ENCODE measurements around the gene ARHGEF16.

Gene ARHGEF16

DNA sequence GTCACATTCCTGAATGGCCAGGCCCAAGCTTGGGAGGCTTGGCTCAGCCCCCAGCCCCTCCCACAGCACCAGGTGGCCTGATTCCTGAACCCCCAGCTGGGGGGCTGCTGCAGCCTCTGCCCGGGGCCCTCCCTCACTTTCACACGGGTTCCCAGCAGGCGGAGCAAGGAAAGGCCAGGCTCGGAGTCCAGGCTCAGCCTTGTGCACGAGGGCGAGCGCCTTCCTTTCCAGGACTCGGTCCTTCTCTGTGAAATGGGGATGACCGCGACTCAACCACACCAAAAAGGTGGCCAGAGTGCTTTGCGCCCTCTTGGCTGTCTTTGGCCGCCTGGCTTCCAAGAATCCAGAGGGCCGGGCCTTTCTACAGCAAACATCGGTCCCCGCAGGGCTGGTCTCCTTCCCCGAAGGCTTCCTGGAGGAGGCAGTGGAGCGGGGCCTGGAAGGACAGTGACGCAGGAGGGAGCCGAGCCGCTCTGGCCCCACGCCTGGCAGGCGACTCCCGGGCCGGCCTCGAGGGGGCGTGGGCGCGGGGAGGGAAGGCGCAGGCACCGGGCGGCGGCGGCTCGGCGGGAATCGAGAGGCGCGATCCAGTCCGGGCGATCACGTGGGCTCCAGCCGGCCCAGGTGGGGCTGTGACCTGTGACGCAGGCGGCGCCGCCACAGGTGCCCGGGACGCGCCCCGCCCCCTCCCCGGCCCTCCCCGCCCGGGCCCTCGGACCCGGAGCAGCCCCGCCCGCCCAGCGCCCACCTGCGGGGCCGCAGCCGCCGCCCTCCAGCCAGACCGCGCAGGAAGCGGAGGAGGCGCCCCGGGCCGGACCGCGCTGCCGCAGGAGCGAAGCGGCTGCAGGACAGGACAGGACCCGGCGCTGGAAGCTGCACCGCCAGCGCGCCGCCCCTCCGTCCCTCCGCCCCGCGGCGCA is at the start of gene ARHGEF16:
Gene ARHGEF16, plus strand, starts transcription at position 775 of the 920 bp plus-strand sequence. CDS start 8,420 bp downstream, outside the sequence.
- DNase-seq (ENCODE audit: low read depth), result no peak

DNA sequence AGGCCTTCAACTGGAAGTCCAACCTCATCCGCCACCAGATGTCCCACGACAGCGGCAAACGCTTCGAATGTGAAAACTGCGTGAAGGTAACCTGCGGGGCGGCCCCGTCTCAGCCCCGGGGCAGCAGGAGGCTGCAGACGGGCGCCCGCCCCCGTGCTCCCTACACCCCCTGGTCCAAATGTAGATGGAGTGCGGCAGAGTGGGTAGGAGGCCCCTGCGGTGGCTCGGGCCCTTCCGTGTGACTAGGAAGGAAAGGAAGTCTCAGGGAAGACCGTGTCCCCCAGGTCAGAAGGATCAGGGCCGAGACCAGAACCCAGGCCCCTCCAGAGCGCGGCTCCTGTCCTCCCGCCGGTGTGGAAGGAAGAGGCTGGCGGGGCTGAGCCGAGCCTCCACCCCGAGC is 49.7 kb upstream of the ARHGEF16 start:
- no peak for DNase-seq (ENCODE audit: low read depth)

GRCh38 chr1:3405491-3405890 is 49.0 kb upstream of the ARHGEF16 start:
- no peak for DNase-seq (ENCODE audit: low read depth)

- no peak for DNase-seq (ENCODE audit: low read depth)
Measured at GRCh38 chr1:3405974-3406867, 48.2 kb upstream of the ARHGEF16 start.

GRCh38 chr1:3407021-3407420 is 47.4 kb upstream of the ARHGEF16 start:
- DNase-seq (ENCODE audit: low read depth), result no peak

GRCh38 chr1:3408751-3409266 is 45.7 kb upstream of the ARHGEF16 start:
- DNase-seq (ENCODE audit: low read depth), result no peak

DNA sequence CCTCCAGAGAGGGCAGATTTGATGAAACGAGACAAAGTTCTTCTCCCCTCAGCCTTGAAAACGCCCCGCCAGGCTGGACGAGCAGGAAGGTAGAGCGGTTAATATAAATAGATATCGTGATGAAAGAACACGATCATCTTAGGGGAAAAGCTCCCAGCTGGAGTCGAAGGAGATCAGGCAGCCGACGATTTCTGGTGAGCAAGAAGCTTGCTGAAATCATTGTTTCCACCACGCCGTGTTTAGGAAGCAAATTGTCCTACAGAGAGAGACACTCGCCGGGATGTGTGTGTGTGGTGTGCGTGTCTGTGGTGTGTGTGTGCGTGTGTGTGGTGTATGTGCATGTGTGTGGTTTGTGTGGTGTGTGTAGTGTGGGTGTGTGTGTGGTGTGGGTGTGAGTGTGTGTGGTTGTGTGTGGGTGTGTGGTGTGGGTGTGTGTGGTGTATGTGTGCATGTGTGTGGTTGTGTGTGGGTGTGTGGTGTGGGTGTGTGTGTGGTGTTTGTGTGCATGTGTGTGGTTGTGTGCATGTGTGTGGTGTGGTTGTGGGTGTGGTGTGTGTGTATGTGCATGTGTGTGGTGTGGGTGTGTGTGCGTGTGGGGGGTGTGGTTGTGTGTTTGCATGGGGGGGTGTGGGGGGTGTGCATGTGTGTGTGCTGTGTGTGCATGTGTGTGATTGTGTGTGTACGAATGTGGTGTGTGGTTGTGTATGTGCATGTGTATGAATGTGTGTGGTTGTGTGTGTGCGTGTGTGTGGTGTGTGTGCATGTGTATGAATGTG is 44.9 kb upstream of the ARHGEF16 start:
- DNase-seq (ENCODE audit: low read depth), result no peak

DNA sequence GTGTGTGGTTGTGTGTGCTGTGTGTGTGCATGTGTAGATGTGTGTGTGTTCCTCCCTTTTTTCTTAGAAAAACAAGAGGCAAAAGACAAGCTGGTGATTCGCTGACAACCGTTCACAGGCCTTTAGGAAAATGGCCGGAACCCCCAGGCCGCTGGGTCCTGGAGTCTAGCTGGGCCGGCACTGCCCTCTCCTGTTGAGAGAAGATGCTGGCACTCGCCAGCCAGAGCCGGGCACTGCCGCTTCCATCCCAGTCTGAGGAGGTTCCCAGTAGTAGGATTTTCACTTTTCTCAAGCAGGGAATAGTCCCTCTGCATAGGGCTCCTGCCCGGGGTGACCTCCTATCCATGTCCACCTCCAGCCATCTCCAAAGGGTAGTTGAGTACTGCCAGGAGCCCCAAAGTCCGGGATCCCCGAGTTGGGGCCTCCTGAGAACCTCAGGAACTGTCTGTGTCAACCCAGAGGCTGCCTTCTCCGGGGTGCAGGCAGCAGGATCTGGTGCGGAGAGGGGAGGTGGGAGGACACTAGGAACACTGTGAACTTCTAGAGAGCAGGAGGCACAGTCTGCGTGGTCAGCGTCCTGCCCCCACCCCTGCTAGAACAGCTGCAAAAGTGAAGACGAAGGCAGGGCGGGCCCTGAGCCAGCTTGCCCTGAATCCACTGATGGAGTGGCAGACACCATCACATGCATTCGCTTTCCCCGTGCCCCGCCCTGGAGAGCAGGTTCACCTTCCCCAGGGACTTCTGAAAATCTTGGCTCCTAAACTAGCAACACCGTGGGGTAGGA is 44.1 kb upstream of the ARHGEF16 start:
- DNase-seq (ENCODE audit: low read depth), result no peak

GRCh38 chr1:3411806-3412205 is 42.7 kb upstream of the ARHGEF16 start:
- no peak for DNase-seq (ENCODE audit: low read depth)

GRCh38 chr1:3412376-3412775 is 42.1 kb upstream of the ARHGEF16 start:
- no peak for DNase-seq (ENCODE audit: low read depth)

DNA sequence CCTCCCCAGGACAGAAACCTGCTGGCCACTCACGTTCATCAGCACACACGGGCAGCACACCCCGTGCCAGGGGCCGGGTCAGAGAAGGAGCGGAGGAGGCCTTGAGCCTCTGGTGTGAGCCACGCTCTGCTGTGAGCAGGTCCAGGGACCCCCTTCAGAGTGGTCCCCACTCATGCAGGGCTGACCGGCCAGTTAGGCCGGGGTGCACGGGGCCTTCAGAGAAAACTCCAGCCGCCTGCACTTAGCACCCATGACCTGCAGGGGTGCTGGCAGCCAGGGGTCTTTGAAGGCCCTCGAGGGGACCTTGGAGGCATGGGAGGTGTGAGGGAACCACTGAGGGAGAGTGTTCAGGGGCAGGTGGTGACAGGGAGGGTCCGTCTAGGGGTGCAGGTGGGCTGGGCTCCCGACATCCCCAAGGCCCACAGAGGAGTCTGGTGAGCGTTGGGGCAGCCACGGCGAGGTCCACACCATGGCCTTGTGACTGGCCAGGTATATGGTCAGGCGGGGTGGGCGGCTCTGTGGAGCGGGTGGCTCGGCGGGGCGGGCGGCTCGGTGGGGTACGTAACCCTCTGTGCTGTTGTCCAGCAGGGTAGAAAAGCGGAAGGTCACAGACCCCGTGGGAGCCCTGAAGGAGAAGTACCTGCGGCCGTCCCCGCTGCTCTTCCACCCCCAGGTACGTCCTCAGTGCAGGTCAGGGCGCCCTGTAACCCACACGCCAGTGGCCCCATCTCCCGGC is 40.3 kb upstream of the ARHGEF16 start:
- no peak for DNase-seq (ENCODE audit: low read depth)

DNA sequence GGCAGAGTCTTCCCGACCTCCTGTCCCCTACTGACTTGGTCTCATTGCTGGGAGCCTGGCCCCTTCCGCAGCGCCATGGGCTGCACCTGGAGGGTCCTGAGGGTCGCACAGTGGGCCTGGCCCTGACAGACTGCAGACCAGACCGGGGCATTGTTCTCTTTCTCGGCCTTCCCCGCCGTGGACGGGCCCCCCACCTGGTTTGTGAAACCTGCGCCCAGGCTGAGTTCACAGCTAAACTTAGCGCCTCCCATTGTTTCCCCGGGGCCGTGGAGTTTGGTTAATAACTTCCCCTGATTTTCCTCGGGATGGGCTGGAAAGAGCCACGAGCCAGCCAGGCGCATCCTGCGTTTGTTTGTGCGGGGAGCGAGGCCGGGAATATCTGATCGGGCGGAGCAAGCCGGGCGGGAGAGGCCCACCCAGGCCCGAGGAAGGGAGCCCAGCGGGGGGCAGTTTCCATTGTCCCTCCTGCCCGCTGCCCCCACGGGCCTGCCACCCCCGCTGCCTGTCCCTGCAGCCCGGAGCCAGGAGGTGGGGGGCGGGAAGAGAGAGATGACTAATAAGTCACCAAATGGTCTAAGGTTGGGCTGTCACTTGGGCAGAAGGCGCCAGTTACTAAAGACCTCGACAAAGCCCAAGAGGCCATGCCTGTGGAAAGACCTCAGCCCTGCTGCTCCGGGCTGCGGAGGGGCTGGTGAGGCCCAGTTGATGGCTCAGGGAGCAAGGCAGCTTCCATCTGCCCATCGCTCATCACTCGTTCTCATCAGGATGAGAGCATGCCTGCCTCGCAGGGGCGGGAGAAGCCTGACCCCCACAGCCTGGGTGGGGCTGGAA is 39.0 kb upstream of the ARHGEF16 start:
- DNase-seq (ENCODE audit: low read depth), result no peak

DNA sequence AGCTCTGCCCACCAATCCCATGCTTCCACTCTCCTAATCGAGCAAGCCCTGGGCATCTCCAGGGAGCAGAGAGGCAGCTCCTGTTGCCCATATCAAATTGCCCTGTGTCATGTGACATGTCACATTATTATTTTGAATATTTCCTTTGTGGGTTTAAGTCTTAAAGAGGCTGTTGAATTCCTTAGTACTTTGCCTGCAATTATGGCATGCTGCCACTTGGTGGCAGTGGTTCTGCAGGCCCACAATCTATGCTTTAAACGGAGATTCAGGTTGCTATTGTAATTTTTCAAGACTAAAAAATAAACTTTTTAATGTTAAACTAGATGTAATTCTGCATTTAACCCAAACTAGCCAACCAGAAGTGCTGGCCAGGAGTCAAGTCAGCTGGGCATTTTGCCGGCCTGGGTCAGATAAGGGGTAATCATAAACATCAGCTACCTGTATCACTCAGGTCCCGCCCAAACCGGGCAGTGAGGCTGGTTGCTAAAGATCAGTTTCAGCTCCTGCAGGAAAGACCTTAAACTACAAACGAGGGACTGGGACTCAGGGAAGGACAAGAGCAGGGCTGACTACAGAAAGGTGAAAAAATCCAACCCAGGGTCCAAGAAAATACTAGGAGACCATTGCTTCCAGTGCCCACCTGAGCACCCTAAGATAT is 37.3 kb upstream of the ARHGEF16 start:
- DNase-seq (ENCODE audit: low read depth), result no peak

- DNase-seq (ENCODE audit: low read depth), result no peak
Measured at GRCh38 chr1:3417934-3418333, 36.5 kb upstream of the ARHGEF16 start.

DNA sequence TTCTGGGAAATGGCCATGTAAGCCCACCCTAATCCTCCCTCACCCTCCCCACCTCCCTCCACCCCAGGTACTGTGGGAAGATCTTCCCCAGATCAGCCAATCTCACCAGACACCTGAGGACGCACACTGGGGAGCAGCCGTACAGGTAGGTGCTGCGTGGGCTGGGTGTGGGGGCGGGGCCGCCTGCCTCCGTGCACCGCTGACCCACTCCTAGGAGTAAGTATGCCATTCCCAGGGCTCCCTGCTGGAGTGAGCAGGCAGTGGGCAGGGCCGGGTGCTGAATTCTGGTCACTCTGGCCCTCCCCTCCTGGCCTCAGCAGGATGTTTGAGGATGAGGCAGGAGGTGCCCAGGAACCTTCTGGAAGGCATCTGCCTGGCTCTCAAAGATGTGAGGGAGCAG is 35.9 kb upstream of the ARHGEF16 start:
- no peak for DNase-seq (ENCODE audit: low read depth)

DNA sequence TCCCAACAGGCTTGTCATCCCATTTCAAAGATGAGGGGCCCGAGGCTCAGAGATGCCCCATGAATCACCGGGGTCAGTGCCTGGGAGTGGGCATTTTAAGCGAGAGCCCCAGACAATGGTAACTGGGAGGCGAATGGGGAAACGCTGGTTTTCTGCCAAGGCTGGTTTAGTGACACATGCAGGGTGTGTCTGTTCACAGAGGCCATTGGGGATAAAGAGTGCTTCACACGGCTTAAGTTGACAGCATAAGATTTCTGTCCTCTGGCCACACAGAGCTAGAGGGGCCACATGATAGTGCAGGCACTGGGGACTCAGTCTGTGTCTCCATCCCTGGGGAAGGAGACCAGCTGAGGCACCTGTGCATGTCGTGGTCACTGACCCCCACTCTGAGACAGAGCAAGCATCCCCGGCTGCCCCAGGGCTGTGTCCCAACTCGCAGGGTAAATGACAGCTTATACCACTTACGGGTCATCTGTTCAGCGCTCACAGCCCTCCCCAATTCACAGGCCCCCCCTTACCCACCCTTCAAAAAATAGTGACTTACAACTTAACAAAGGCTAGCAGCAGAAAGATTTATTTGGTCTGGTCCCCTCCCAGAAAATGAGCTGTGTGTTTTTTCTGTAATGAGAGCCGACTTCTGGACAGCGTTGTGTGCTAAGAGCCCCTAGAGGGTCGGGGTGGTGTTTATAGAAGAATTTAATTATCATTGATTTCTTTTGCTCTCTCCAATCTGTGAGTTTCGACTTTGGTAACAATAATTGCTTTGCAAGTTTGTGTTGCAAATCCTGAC is 34.9 kb upstream of the ARHGEF16 start:
- DNase-seq (ENCODE audit: low read depth), result no peak

DNA sequence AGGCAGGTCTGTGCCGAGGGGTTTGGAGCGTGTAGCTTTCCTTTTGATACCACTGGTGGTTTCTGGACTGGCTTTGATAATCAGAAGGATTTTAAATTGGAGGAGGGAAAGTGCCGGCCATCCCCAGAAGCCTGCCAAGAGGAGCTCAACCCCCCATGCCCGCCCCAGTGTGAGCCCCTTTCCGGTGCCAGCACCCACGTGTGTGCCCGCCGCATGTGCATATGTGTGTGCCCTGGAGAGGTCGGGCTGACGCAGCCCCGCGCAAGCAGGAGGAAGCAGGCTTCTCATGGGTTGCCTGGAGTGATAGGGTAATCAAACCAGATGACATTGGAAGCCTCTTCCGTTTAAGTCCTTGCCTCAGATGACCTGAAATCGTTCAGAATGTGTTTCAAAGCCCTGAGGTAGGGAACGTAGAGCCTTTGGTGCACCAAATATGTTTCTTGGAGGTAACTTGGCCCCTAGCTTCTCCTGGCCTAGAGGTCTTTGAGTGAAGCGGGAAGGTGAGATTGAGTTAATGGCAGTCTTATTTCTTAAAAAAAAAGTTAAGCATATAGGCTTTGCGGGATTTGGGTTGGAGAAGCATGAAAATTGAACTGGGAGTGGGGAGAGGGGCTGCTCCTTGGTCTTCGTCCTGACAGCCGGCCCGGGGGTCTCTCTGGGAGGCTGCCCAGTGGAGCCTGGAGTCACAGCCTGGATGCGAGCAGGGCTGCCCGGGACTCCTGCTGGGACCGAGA is 34.1 kb upstream of the ARHGEF16 start:
- DNase-seq (ENCODE audit: low read depth), result no peak
